Uterus (tissue), 2 donors: ENCODE data around the gene CPNE4.

Experiments
- POLR2A ChIP-seq, 2 donors: fragments of 450-650 bp; IDR thresholded peaks; one replicate each; pipeline ENCODE4 v1.6.1; 2016; ENCODE audit warnings: antibody characterized with exemption in 2 of 2, mild to moderate bottlenecking in 1 of 2, moderate library complexity in 1 of 2
- TF ChIP-seq, protein P1 (sequence below), 4 experiments: fragments of 200-600 bp in 2 of 4; fragments of 450-650 bp in 2 of 4; sonication (generic) in 2 of 4; IDR thresholded peaks; one replicate each; pipeline ENCODE4 v1.5.1; 2016 to 2019; ENCODE audit warnings: antibody characterized with exemption in 4 of 4, mild to moderate bottlenecking in 2 of 4, moderate library complexity in 1 of 4

DNA sequence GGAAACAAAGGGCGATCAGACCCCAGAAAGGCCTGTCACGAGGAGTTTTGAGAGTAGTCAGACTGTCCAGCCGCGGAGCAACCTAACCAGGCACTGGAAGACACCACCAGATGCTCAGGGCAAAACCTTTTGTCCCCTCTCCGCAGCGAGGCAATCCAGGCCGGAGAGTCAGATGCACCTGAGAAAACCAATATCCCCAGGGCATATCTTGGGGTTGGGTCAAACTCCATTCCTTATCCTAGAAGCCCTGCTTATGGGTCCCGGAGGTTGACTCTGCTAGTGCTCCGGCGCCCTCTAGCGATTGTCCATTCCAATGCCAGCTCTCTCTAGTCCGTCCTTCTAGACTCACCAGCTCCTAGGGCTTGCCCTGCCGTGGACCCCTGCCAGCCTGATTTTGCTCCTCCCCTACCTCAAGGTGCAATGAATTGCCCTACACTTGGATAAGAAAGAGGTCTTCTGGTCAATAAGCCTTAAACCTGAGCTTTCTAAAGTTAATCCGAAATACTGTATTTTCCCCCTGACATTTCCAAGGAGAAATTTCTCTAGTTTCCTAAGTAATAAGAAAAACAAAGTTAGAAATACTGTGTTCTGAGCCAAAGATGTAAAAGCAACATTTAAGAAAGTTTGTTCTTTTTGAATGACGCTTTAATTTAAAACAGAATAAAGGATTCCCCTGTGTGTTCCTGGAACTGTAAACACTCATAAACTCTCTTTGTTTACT lies 5.5 kb downstream of the CPNE4 start:
- no peak for TF ChIP-seq POLR2A (IDR thresholded peaks at IDR 0.05)
- TF ChIP-seq, protein P1, sequence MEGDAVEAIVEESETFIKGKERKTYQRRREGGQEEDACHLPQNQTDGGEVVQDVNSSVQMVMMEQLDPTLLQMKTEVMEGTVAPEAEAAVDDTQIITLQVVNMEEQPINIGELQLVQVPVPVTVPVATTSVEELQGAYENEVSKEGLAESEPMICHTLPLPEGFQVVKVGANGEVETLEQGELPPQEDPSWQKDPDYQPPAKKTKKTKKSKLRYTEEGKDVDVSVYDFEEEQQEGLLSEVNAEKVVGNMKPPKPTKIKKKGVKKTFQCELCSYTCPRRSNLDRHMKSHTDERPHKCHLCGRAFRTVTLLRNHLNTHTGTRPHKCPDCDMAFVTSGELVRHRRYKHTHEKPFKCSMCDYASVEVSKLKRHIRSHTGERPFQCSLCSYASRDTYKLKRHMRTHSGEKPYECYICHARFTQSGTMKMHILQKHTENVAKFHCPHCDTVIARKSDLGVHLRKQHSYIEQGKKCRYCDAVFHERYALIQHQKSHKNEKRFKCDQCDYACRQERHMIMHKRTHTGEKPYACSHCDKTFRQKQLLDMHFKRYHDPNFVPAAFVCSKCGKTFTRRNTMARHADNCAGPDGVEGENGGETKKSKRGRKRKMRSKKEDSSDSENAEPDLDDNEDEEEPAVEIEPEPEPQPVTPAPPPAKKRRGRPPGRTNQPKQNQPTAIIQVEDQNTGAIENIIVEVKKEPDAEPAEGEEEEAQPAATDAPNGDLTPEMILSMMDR (IDR thresholded peaks at IDR 0.05): peak; percentile 24 to 46 (median 46)
